PC-9 (cell line): Measurements from ENCODE around the gene ZNF567. TPM values are rescaled to one million over a fixed set of nuclear protein-coding genes. Genes with fewer than 3 reads are reported as not detected.
A peak's percentile ranks its signal among the peaks of the same experiment; 100 is the strongest.

Source experiments
- BruUV-seq: library from RNA; stranded (reverse); fragments of 400-500 nt; replicated peaks from 2 replicates; lab custom pipeline; 2021; lab: Mats Ljungman, UMichigan
- CTCF ChIA-PET: fragments of 300-600 bp; sonication (Branson Sonifier 250); formaldehyde crosslinking; loops from one replicate; lab custom pipeline; 2022; ENCODE audit warnings: antibody characterized with exemption; lab: Charles Lee
- POLR2A ChIA-PET: fragments of 300-600 bp; sonication (Branson Sonifier 250); formaldehyde crosslinking; loops from one replicate; lab custom pipeline; 2022; ENCODE audit warnings: antibody characterized with exemption; ENCODE audit not compliant: unreplicated experiment; lab: Charles Lee
- DNase-seq, 2 experiments: peaks; one replicate each; pipeline versions ENCODE4 v3.0.0 to v3.0.0-alpha.2; 2015 to 2022; ENCODE audit warnings: mixed read lengths in 1 of 2
- H2AFZ ChIP-seq: fragments of 200-600 bp; sonication (generic); 2 replicates; pipeline ENCODE4 v1.8.1; 2017; ENCODE audit warnings: antibody characterized with exemption
- H3F3A ChIP-seq: fragments of 200-600 bp; sonication (generic); 2 replicates; pipeline ENCODE4 v1.8.1; 2017; ENCODE audit warnings: antibody characterized with exemption, mild to moderate bottlenecking, low read depth; ENCODE audit not compliant: insufficient read depth
- H3K27ac ChIP-seq: fragments of 200-600 bp; sonication (generic); 2 replicates; pipeline ENCODE4 v1.6.1; 2016; ENCODE audit warnings: mixed run types
- H3K27me3 ChIP-seq: fragments of 200-600 bp; sonication (generic); 2 replicates; pipeline ENCODE4 v1.6.1; 2016; ENCODE audit warnings: low read depth, mixed run types; ENCODE audit not compliant: insufficient read depth
- H3K36me3 ChIP-seq: fragments of 200-600 bp; sonication (generic); 2 replicates; pipeline ENCODE4 v1.6.1; 2016; ENCODE audit warnings: low read depth, mixed run types
- H3K4me1 ChIP-seq: fragments of 200-600 bp; sonication (generic); replicated peaks from 2 replicates; pipeline ENCODE4 v1.6.1; 2016; ENCODE audit warnings: mixed run types; ENCODE audit not compliant: insufficient read depth
- H3K4me2 ChIP-seq: fragments of 200-600 bp; sonication (generic); 2 replicates; pipeline ENCODE4 v1.6.1; 2017; ENCODE audit warnings: mixed run types
- H3K4me3 ChIP-seq: fragments of 200-600 bp; sonication (generic); 2 replicates; pipeline ENCODE4 v1.6.1; 2016; ENCODE audit warnings: mixed run types
- H3K79me2 ChIP-seq: fragments of 200-600 bp; sonication (generic); 2 replicates; pipeline ENCODE4 v1.6.1; 2017; ENCODE audit warnings: low read depth, mixed run types
- H3K9me2 ChIP-seq: fragments of 200-600 bp; sonication (generic); 2 replicates; pipeline ENCODE4 v1.8.1; 2017; ENCODE audit warnings: mild to moderate bottlenecking; ENCODE audit not compliant: insufficient read depth
- H3K9me3 ChIP-seq: fragments of 200-600 bp; sonication (generic); 2 replicates; pipeline ENCODE4 v1.8.1; 2016; ENCODE audit warnings: low read depth; ENCODE audit not compliant: insufficient read depth
- H4K20me1 ChIP-seq: fragments of 200-600 bp; sonication (generic); 2 replicates; pipeline ENCODE4 v1.8.1; 2017; ENCODE audit not compliant: insufficient read depth
- EZH2 ChIP-seq: fragments of 200-600 bp; sonication (generic); IDR thresholded peaks from 2 replicates; pipeline ENCODE4 v1.8.0; 2017; ENCODE audit warnings: antibody characterized with exemption, low read depth
- intact Hi-C: fragments of 100-400 bp; cut with micrococcal nuclease; formaldehyde crosslinking; loops from one replicate; pipeline ENCODE4 v1.10.0; 2022; ENCODE audit not compliant: unreplicated experiment
- total RNA-seq: library from RNA; stranded (reverse); gene quantifications from 2 replicates; pipeline ENCODE4 v1.2.3, GENCODE V29; 2021
- TF ChIP-seq, protein P1 (sequence below): fragments of 200-600 bp; sonication (generic); conservative IDR thresholded peaks from 2 replicates; pipeline ENCODE4 v1.6.1; 2017; ENCODE audit warnings: mixed run types, antibody characterized with exemption, mild to moderate bottlenecking, moderate library complexity

Gene ZNF567
- total RNA-seq, 1 experiment from 2014 or later = 7.0 TPM

DNA sequence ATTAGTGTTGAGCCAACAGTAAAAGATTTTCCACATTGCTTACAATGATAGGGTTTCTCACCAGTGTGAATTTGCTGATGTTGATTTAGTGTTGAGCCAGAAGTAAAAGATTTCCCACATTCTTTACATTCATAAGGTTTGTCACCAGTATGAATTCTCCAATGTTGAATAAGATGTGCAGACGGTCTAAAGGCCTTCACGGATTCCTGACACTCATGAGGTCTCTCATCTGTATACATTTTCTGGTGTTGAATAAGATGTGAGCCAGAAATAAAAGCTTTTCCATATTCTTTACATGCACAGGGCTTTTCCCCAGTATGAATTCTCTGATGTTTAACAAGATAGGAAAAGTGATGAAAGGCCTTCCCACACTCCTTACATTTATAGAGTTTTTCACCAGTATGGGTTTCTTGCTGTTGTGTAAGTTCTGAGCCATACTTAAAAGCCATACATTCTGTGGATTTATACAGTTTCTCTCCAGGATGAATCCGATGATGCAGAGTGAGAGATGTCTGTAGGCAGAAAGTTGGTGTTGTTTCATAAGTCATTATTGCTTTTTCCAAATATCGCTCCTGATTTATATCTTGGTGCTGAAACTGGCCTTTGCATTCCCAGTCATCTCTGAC is 62.8 kb downstream of the ZNF567 start:
- ChIA-PET CTCF (no interaction called here), POLR2A (no interaction called here)
- H3K4me1 ChIP-seq = no peaks in the 10 kb centered on the region
- intact Hi-C loops = no loop called here
- no peaks in the 10 kb centered on the region for H3K27me3 ChIP-seq
- peaks cover 78% of the 10 kb centered on the region for H3K9me3 ChIP-seq
- no peaks in the 10 kb centered on the region; the same call in 1 of the 2 replicates for H3F3A ChIP-seq
- H3K36me3 ChIP-seq = peaks cover 56% of the 10 kb centered on the region
- no peak overlapping the region for H2AFZ ChIP-seq
- TF ChIP-seq, protein P1, sequence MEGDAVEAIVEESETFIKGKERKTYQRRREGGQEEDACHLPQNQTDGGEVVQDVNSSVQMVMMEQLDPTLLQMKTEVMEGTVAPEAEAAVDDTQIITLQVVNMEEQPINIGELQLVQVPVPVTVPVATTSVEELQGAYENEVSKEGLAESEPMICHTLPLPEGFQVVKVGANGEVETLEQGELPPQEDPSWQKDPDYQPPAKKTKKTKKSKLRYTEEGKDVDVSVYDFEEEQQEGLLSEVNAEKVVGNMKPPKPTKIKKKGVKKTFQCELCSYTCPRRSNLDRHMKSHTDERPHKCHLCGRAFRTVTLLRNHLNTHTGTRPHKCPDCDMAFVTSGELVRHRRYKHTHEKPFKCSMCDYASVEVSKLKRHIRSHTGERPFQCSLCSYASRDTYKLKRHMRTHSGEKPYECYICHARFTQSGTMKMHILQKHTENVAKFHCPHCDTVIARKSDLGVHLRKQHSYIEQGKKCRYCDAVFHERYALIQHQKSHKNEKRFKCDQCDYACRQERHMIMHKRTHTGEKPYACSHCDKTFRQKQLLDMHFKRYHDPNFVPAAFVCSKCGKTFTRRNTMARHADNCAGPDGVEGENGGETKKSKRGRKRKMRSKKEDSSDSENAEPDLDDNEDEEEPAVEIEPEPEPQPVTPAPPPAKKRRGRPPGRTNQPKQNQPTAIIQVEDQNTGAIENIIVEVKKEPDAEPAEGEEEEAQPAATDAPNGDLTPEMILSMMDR = no peak
- no peak for TF ChIP-seq EZH2
- no peak overlapping the region for H3K27ac ChIP-seq
- H4K20me1 ChIP-seq = no peaks in the 10 kb centered on the region
- H3K4me3 ChIP-seq = peak overlapping the region; percentile 24
- no peaks in the 10 kb centered on the region for H3K9me2 ChIP-seq
- BruUV-seq = no TSS peak
- no peak for DNase-seq
- no peaks in the 10 kb centered on the region for H3K79me2 ChIP-seq
- H3K4me2 ChIP-seq = no peak overlapping the region

Other genes starting within 250 kb of the ZNF567 start
- gene ZNF566, start 198.1 kb upstream of the ZNF567 start, total RNA-seq = 6.0 and 7.9 TPM in 2 replicates
- gene ZNF260, start 159.3 kb upstream of the ZNF567 start, total RNA-seq = 9.4 and 10.6 TPM in 2 replicates
- 4.0 and 4.2 TPM in 2 replicates for gene ZNF529, start 114.3 kb upstream of the ZNF567 start, total RNA-seq
- gene ZNF382, start 82.3 kb upstream of the ZNF567 start, total RNA-seq = 0.55 TPM in 1 of 2 replicates, not detected in the other
- 5.2 and 9.2 TPM in 2 replicates for gene ZNF461, start 20.8 kb upstream of the ZNF567 start, total RNA-seq
- gene ZNF850, start 85.2 kb downstream of the ZNF567 start, total RNA-seq = 4.0 and 6.0 TPM in 2 replicates
- gene ZNF790, start 150.8 kb downstream of the ZNF567 start, total RNA-seq = 5.0 and 5.9 TPM in 2 replicates
- gene ZNF345, start 163.3 kb downstream of the ZNF567 start, total RNA-seq = 7.1 and 8.2 TPM in 2 replicates
- gene ZNF829, start 228.7 kb downstream of the ZNF567 start, total RNA-seq = 2.6 and 3.1 TPM in 2 replicates
- 5.8 and 6.4 TPM in 2 replicates for gene ZNF568, start 228.7 kb downstream of the ZNF567 start, total RNA-seq